Urinary bladder (tissue), 4 donors: ENCODE results near the gene FABP3. TPM values are rescaled to one million over a fixed set of nuclear protein-coding genes. Genes with fewer than 3 reads are reported as not detected.

Experiments used
- DNase-seq: peaks from one replicate; pipeline ENCODE4 v3.0.0-alpha.2; 2015; ENCODE audit errors: extremely low spot score
- H3K27ac ChIP-seq: one replicate; pipeline ENCODE4 v1.5.1; 2013; ENCODE audit warnings: low read depth, mild to moderate bottlenecking, moderate library complexity
- H3K36me3 ChIP-seq: one replicate; pipeline ENCODE4 v1.6.1; 2013; ENCODE audit warnings: mild to moderate bottlenecking, moderate library complexity; ENCODE audit not compliant: insufficient read depth
- H3K4me1 ChIP-seq: one replicate; pipeline ENCODE4 v1.6.1; 2013; ENCODE audit warnings: mild to moderate bottlenecking, moderate library complexity; ENCODE audit not compliant: insufficient read depth
- H3K4me3 ChIP-seq: one replicate; pipeline ENCODE4 v1.5.1; 2013; ENCODE audit warnings: low read depth, low read length
- WGBS: extraction: QIAGEN DNeasy Blood & Tissue Kit; methylation state at CpG from one replicate; pipeline ENCODE4 v1.1.7; 2013; 5-methylcytosine and 5-hydroxymethylcytosine counted together
- polyA plus RNA-seq: library from polyadenylated mRNA; stranded (reverse); fragments of 200-250 nt; gene quantifications from one replicate; pipeline ENCODE4 v1.2.3, GENCODE V29; 2013
- total RNA-seq: library from RNA; depleted of rRNA; stranded (reverse); fragments of >200 nt; gene quantifications from one replicate; pipeline ENCODE4 v1.2.3, GENCODE V29; 2014
- donor health status: healthy with polysubstance abuse.
- donor health status: healthy.

The FABP3 gene
- total and polyA plus RNA-seq, 2 donors = 12.6 to 42.1 TPM

- Histone ChIP-seq H3K4me3 (no peak overlapping the region), H3K4me1 (no peaks in the 10 kb centered on the region), H3K36me3 (no peaks in the 10 kb centered on the region), H3K27ac (no peak overlapping the region)
- WGBS = 67% methylated on average over 6 of the region's 6 CpGs
- DNase-seq = no peak
Observed at GRCh38 chr1:31409946-31410858, 37.3 kb upstream of the FABP3 start.

GRCh38 chr1:31408788-31409318, 36.0 kb upstream of the FABP3 start:
- Histone ChIP-seq H3K4me1 (no peaks in the 10 kb centered on the region), H3K36me3 (no peaks in the 10 kb centered on the region), H3K4me3 (no peak overlapping the region), H3K27ac (no peak overlapping the region)
- no peak for DNase-seq
- 84% methylated on average over 5 of the region's 5 CpGs for WGBS

GRCh38 chr1:31407029-31407626, 34.3 kb upstream of the FABP3 start:
- H3K27ac ChIP-seq = no peak overlapping the region
- WGBS = 83% methylated on average over 18 of the region's 18 CpGs

DNA sequence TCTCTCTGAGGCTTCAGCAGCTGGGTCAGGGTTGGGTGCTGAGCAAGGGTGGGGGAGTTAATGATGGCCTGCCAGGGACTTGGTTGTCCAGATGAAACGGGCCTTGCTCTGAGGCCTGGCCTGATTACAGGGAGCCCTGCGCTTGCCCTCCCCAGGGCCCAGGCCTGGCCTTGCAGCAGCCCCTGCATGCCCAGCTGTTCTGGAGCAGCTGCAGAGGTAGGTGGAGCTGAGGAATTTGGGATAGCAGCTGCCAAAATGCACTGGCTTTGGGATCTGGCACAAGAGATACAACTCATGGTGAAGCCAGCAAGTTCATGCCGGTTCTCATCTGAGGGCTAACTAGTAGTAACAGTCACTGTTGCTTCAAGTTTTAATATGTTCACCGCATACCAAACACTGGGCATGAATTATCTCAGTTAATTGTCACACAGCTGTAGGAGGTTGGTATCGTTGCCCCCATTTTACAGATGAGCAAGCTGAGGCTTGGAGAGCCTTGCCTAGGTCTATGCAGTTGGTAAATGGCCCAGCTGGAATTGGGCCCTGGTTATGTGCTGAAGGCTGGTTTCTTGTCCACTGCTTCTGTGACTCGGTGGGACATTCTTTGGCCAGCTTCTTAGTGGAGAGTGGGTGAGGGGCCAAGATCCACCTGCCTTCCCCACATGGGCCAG, 32.8 kb upstream of the FABP3 start:
- Histone ChIP-seq H3K4me3 (no peak overlapping the region), H3K27ac (no peak overlapping the region), H3K4me1 (no peaks in the 10 kb centered on the region), H3K36me3 (no peaks in the 10 kb centered on the region)
- no peak for DNase-seq
- 92% methylated on average over 6 of the region's 6 CpGs for WGBS

More at GRCh38 chr1:31407029-31407626, 34.3 kb upstream of the FABP3 start:
- Histone ChIP-seq H3K4me3 (no peak overlapping the region), H3K4me1 (no peaks in the 10 kb centered on the region), H3K36me3 (no peaks in the 10 kb centered on the region)
- DNase-seq = no peak

GRCh38 chr1:31401241-31401640, 28.4 kb upstream of the FABP3 start:
- 47% methylated on average over 2 of the region's 2 CpGs for WGBS
- no peaks in the 10 kb centered on the region for H3K4me1 ChIP-seq
- H3K4me3 ChIP-seq = no peak overlapping the region
- no peak overlapping the region for H3K27ac ChIP-seq
- DNase-seq = no peak
- no peaks in the 10 kb centered on the region for H3K36me3 ChIP-seq

DNA sequence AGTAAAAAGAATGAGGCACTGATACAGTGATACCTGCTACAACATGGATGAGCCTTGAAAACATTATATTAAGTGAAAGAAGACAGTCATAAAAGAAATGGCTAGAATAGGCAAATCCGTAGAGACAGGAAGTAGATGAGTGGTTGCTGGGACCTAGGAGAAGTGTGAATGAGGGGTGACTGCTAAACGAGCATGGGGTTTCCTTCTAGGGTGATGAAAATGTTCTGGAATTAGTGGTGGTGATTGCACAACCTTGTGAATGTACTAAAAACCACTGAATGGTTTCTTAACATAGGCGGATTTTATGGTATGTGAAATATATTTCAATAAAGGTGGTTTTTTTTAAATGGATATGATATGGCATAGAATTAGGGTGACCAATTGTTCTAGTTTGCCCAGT, 27.5 kb upstream of the FABP3 start:
- WGBS = 40% methylated on average over 3 of the region's 3 CpGs
- Histone ChIP-seq H3K4me1 (no peaks in the 10 kb centered on the region), H3K27ac (no peak overlapping the region), H3K36me3 (no peaks in the 10 kb centered on the region), H3K4me3 (no peak overlapping the region)
- DNase-seq = no peak

DNA sequence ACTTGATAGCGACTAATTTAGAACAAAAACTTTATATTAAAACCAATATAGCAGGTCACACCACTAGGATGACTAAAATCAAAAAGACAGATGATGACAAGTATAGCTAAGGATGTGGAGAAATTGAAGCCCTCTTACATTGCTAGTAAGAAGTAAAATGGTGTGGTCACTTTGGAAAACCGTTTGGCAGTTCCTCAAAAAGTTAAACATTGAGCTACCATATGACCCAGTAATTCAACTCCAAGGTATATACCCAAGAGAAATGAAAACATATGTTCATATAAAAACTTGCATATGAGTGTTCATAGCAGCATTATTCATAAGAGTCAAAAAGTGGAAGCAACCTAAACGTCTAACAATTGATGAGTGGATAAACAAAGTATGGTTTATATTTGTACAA, 27.1 kb upstream of the FABP3 start:
- no peak overlapping the region for H3K4me3 ChIP-seq
- no peak for DNase-seq
- no peaks in the 10 kb centered on the region for H3K4me1 ChIP-seq
- no peak overlapping the region for H3K27ac ChIP-seq
- no peaks in the 10 kb centered on the region for H3K36me3 ChIP-seq
- 49% methylated on average over 3 of the region's 3 CpGs for WGBS

DNA sequence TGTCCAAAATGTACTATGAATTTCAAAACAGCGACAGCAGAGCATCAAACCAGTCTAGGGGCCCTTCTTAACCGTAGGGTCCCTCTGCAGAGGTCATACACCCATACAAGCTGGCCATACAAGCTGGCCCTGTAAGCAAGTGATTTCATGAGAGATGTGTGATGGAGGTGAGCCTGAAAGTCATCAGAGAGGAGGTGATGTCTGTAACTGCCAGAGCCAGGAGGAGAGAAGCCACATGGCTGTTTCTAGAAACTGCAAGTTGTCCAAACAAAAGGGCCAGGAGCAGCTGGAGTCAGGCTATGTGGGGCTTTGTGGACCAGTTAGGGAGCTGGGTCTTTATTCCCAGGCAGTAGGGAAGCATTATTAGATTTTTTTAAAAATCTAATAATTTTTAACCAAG, 25.4 kb upstream of the FABP3 start:
- no peak for DNase-seq
- H3K27ac ChIP-seq = no peak overlapping the region
- H3K36me3 ChIP-seq = no peaks in the 10 kb centered on the region
- H3K4me1 ChIP-seq = no peaks in the 10 kb centered on the region
- H3K4me3 ChIP-seq = no peak overlapping the region
- WGBS = 85% methylated on average over 2 of the region's 2 CpGs

DNA sequence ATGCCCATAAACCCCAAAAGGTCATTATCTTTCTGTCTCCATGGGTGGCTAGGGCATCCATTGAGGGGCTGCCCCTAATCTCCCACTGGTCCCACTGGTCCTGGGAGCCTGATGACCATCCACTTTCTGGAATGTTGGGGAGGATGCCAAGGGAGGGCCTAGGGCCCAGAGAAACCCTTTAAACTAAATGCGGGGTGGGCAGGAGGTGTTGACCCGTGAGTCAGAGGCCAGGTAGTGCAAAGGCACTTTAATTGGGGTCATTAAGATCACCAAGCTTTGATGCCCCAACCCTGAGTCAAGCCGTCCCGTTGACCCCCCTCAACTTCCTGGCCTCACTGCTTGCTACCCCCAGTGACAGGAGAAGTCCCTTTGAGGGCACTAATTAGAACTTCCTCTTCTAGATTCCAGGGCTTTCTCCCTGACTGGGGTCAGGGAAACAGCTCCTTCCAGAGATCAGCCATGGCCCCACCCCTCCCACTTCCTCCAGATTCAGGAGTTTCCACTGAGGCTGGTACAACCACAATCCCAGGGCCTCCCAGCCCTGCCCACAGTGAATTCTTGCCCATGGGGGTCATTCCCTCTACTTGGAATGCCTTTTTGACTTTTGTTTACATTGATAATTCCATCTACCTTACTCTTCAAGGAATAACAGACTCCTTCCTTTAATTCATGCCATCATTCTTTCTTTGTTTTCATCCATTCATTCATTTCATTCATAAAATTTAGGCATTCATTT, 24.7 kb upstream of the FABP3 start:
- Histone ChIP-seq H3K36me3 (no peaks in the 10 kb centered on the region), H3K4me1 (no peaks in the 10 kb centered on the region), H3K27ac (no peak overlapping the region), H3K4me3 (no peak overlapping the region)
- WGBS = 64% methylated on average over 4 of the region's 4 CpGs
- no peak for DNase-seq

GRCh38 chr1:31396633-31397351, 23.9 kb upstream of the FABP3 start:
- Histone ChIP-seq H3K4me3 (no peak overlapping the region), H3K36me3 (no peaks in the 10 kb centered on the region), H3K27ac (no peak overlapping the region), H3K4me1 (no peaks in the 10 kb centered on the region)
- DNase-seq = no peak
- 96% methylated on average over 3 of the region's 3 CpGs for WGBS

DNA sequence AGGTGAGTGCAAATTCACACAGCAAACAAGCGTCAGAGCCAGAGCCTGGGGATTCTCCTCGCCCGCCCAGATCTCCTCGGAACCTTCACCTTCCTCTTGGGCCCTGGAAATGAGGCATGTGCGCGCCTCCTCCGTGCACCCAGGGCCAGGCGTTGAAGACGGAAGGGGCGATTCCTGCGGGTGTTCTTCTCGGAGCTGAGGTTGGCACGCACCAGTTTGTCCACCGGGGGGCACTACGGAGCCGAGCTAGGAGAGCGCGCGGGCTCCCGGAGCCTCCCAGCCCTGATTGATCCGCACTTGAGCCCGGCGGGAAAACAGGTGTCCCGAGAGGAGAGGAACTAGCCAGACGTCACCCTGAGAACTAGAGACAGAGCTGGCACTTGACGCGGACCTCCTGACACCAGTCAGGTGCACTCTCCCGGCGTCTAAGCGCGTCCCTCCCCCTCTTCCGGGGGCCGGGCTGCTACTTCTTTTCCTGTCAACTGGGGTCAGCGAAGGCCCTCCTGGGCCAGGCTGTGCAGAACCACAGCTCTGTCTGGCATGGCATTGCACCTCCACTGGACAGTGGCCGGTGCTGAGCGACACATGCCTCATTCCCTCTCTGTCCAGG, 21.8 kb upstream of the FABP3 start:
- peak; percentile 41 for DNase-seq
- no peak overlapping the region for H3K27ac ChIP-seq
- no peaks in the 10 kb centered on the region for H3K36me3 ChIP-seq
- H3K4me3 ChIP-seq = no peak overlapping the region
- no peaks in the 10 kb centered on the region for H3K4me1 ChIP-seq
- WGBS = 3% methylated on average over 36 of the region's 36 CpGs

GRCh38 chr1:31393463-31393862, 20.6 kb upstream of the FABP3 start:
- H3K27ac ChIP-seq = no peak overlapping the region

More at GRCh38 chr1:31393463-31393862, 20.6 kb upstream of the FABP3 start:
- H3K4me3 ChIP-seq = no peak overlapping the region
- DNase-seq = no peak
- no peaks in the 10 kb centered on the region for H3K4me1 ChIP-seq
- H3K36me3 ChIP-seq = no peaks in the 10 kb centered on the region
